PC-9 (cell line): ENCODE measurements around the gene HSPA1A.

Experiments used
- EZH2 ChIP-seq: fragments of 200-600 bp; sonication (generic); IDR thresholded peaks from 2 replicates; pipeline ENCODE4 v1.8.0; 2017; ENCODE audit warnings: antibody characterized with exemption, low read depth
- TF ChIP-seq, protein P1 (sequence below): fragments of 200-600 bp; sonication (generic); conservative IDR thresholded peaks from 2 replicates; pipeline ENCODE4 v1.6.1; 2017; ENCODE audit warnings: mixed run types, antibody characterized with exemption, mild to moderate bottlenecking, moderate library complexity

DNA sequence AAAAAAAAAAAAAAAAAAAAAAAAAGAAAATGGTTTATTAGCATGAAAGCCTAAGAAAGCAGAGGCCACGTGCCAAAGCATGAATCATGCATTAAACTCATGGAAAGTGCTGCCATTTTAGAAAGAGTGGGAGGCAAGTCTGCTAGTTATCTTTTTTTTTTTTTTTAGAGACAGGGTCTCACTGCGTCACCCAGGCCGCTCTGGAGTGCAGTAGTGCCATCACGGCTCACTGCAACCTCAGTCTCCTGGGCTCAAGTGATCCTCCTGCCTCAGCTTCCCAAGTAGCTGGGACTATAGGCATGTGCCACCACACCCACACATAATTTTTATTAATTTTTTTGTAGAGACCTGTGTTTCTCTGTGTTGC, 43.4 kb upstream of the HSPA1A start:
- TF ChIP-seq, protein P1, sequence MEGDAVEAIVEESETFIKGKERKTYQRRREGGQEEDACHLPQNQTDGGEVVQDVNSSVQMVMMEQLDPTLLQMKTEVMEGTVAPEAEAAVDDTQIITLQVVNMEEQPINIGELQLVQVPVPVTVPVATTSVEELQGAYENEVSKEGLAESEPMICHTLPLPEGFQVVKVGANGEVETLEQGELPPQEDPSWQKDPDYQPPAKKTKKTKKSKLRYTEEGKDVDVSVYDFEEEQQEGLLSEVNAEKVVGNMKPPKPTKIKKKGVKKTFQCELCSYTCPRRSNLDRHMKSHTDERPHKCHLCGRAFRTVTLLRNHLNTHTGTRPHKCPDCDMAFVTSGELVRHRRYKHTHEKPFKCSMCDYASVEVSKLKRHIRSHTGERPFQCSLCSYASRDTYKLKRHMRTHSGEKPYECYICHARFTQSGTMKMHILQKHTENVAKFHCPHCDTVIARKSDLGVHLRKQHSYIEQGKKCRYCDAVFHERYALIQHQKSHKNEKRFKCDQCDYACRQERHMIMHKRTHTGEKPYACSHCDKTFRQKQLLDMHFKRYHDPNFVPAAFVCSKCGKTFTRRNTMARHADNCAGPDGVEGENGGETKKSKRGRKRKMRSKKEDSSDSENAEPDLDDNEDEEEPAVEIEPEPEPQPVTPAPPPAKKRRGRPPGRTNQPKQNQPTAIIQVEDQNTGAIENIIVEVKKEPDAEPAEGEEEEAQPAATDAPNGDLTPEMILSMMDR, result no peak
- TF ChIP-seq EZH2, result no peak
